Measurements from ENCODE around the gene DPP10.

Gene DPP10

GRCh38 chr2:115412501-115412900 lies 970.1 kb downstream of the DPP10 start:
- no peak for ATAC-seq (ENCODE audit: insufficient read depth, low read depth)
- H3K9me3 ChIP-seq (ENCODE audit: insufficient read depth, low read length, severe bottlenecking): no peaks in the 10 kb centered on the region
- no peak for TF ChIP-seq CTCF (IDR thresholded peaks at IDR 0.05; ENCODE audit: borderline replicate concordance, extremely low read depth, low read length, poor library complexity, severe bottlenecking)
- TF ChIP-seq EZH2 (IDR thresholded peaks at IDR 0.05; ENCODE audit: borderline replicate concordance, low read depth, low read length, severe bottlenecking): no peak
- no peaks in the 10 kb centered on the region for H3K4me1 ChIP-seq (ENCODE audit: insufficient read depth, low read length)
- no peak overlapping the region for H3K27ac ChIP-seq (ENCODE audit: low read length)
- no peak for DNase-seq
- H4K20me1 ChIP-seq (ENCODE audit: insufficient read depth, low read length): no peaks in the 10 kb centered on the region
- H3K27me3 ChIP-seq (ENCODE audit: insufficient read depth, low read length, poor library complexity): no peaks in the 10 kb centered on the region
- no peak overlapping the region for H2AFZ ChIP-seq (ENCODE audit: low read depth, low read length)
- no peaks in the 10 kb centered on the region for H3K79me2 ChIP-seq (ENCODE audit: insufficient read depth, low read length)
- H3K4me3 ChIP-seq (ENCODE audit: low read depth in 1 of 2, low read length in 2 of 2): no peak overlapping the region
- no peak overlapping the region for H3K9ac ChIP-seq (ENCODE audit: low read depth, low read length)
- no peak overlapping the region for H3K4me2 ChIP-seq (ENCODE audit: insufficient read depth, low read length)
- H3K36me3 ChIP-seq (ENCODE audit: insufficient read depth, low read length): no peaks in the 10 kb centered on the region

GRCh38 chr2:115413791-115414190 lies 971.4 kb downstream of the DPP10 start:
- TF ChIP-seq EZH2 (IDR thresholded peaks at IDR 0.05; ENCODE audit: borderline replicate concordance, low read depth, low read length, severe bottlenecking) (no peak), CTCF (IDR thresholded peaks at IDR 0.05; ENCODE audit: borderline replicate concordance, extremely low read depth, low read length, poor library complexity, severe bottlenecking) (no peak)
- H3K27me3 ChIP-seq (ENCODE audit: insufficient read depth, low read length, poor library complexity): no peaks in the 10 kb centered on the region
- no peak for DNase-seq
- H3K4me3 ChIP-seq (ENCODE audit: low read depth in 1 of 2, low read length in 2 of 2): no peak overlapping the region
- H4K20me1 ChIP-seq (ENCODE audit: insufficient read depth, low read length): no peaks in the 10 kb centered on the region
- H3K36me3 ChIP-seq (ENCODE audit: insufficient read depth, low read length): no peaks in the 10 kb centered on the region
- H3K4me2 ChIP-seq (ENCODE audit: insufficient read depth, low read length): no peak overlapping the region
- H3K9me3 ChIP-seq (ENCODE audit: insufficient read depth, low read length, severe bottlenecking): no peaks in the 10 kb centered on the region
- H3K27ac ChIP-seq (ENCODE audit: low read length): no peak overlapping the region
- no peaks in the 10 kb centered on the region for H3K4me1 ChIP-seq (ENCODE audit: insufficient read depth, low read length)
- H3K79me2 ChIP-seq (ENCODE audit: insufficient read depth, low read length): no peaks in the 10 kb centered on the region
- no peak overlapping the region for H2AFZ ChIP-seq (ENCODE audit: low read depth, low read length)
- H3K9ac ChIP-seq (ENCODE audit: low read depth, low read length): no peak overlapping the region
- ATAC-seq (ENCODE audit: insufficient read depth, low read depth): no peak

DNA sequence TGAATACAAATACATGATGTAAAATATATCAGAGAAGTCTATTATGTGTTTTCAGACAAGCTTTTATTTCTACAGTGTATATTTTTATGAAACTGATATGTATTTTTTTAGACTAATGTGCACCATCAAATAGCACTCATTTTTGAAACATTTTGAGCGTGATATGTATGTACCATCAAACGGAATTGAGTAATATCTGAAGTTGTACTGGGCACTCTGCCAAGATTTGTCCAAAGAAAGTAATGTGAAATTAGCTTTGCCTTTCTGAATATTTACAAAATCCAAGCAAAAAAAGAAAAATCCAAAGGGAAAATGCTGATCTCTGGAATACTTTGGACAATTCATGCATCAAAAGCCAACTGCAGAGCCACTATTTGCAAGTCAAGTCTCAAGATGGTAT lies 972.0 kb downstream of the DPP10 start:
- no peak for ATAC-seq (ENCODE audit: insufficient read depth, low read depth)
- no peak overlapping the region for H2AFZ ChIP-seq (ENCODE audit: low read depth, low read length)
- H4K20me1 ChIP-seq (ENCODE audit: insufficient read depth, low read length): no peaks in the 10 kb centered on the region
- no peak for TF ChIP-seq CTCF (IDR thresholded peaks at IDR 0.05; ENCODE audit: borderline replicate concordance, extremely low read depth, low read length, poor library complexity, severe bottlenecking)
- no peak for TF ChIP-seq EZH2 (IDR thresholded peaks at IDR 0.05; ENCODE audit: borderline replicate concordance, low read depth, low read length, severe bottlenecking)
- no peaks in the 10 kb centered on the region for H3K27me3 ChIP-seq (ENCODE audit: insufficient read depth, low read length, poor library complexity)
- no peaks in the 10 kb centered on the region for H3K4me1 ChIP-seq (ENCODE audit: insufficient read depth, low read length)
- H3K9ac ChIP-seq (ENCODE audit: low read depth, low read length): no peak overlapping the region
- no peak overlapping the region for H3K4me2 ChIP-seq (ENCODE audit: insufficient read depth, low read length)
- H3K79me2 ChIP-seq (ENCODE audit: insufficient read depth, low read length): no peaks in the 10 kb centered on the region
- no peak overlapping the region for H3K27ac ChIP-seq (ENCODE audit: low read length)
- no peaks in the 10 kb centered on the region for H3K36me3 ChIP-seq (ENCODE audit: insufficient read depth, low read length)
- no peaks in the 10 kb centered on the region for H3K9me3 ChIP-seq (ENCODE audit: insufficient read depth, low read length, severe bottlenecking)
- no peak for DNase-seq
- no peak overlapping the region for H3K4me3 ChIP-seq (ENCODE audit: low read depth in 1 of 2, low read length in 2 of 2)

Measured in DND-41 (cell line).